Transverse colon (tissue), 4 donors: Measurements from ENCODE around the gene AGXT2.

Experiments
- EP300 ChIP-seq: sonication (generic); formaldehyde crosslinking; IDR thresholded peaks from one replicate; pipeline ENCODE4 v1.6.1; 2017; ENCODE audit warnings: antibody characterized with exemption, low read depth
- POLR2AphosphoS5 ChIP-seq, 3 donors: sonication (generic); formaldehyde crosslinking; IDR thresholded peaks; one replicate each; pipeline ENCODE4 v1.6.1; 2016; ENCODE audit warnings: antibody characterized with exemption in 3 of 3
- TF ChIP-seq, protein P1 (sequence below), 5 experiments: fragments of 200-600 bp in 3 of 5; fragments of 450-650 bp in 2 of 5; sonication (generic) in 3 of 5; IDR thresholded peaks; 1 replicate in 2 of 5; 2 replicates in 3 of 5; pipeline ENCODE4 v1.5.1; 2016 to 2017; ENCODE audit warnings: antibody characterized with exemption in 5 of 5, inconsistent platforms in 3 of 5, mild to moderate bottlenecking in 2 of 5, moderate library complexity in 1 of 5

GRCh38 chr5:34957321-34957720 lies 90.4 kb downstream of the AGXT2 start:
- TF ChIP-seq, protein P1, sequence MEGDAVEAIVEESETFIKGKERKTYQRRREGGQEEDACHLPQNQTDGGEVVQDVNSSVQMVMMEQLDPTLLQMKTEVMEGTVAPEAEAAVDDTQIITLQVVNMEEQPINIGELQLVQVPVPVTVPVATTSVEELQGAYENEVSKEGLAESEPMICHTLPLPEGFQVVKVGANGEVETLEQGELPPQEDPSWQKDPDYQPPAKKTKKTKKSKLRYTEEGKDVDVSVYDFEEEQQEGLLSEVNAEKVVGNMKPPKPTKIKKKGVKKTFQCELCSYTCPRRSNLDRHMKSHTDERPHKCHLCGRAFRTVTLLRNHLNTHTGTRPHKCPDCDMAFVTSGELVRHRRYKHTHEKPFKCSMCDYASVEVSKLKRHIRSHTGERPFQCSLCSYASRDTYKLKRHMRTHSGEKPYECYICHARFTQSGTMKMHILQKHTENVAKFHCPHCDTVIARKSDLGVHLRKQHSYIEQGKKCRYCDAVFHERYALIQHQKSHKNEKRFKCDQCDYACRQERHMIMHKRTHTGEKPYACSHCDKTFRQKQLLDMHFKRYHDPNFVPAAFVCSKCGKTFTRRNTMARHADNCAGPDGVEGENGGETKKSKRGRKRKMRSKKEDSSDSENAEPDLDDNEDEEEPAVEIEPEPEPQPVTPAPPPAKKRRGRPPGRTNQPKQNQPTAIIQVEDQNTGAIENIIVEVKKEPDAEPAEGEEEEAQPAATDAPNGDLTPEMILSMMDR (IDR thresholded peaks at IDR 0.05) = no peak
- no peak for TF ChIP-seq POLR2AphosphoS5 (IDR thresholded peaks at IDR 0.05)
- no peak for TF ChIP-seq EP300
